ENCODE results near the gene A4GALT.

DNA sequence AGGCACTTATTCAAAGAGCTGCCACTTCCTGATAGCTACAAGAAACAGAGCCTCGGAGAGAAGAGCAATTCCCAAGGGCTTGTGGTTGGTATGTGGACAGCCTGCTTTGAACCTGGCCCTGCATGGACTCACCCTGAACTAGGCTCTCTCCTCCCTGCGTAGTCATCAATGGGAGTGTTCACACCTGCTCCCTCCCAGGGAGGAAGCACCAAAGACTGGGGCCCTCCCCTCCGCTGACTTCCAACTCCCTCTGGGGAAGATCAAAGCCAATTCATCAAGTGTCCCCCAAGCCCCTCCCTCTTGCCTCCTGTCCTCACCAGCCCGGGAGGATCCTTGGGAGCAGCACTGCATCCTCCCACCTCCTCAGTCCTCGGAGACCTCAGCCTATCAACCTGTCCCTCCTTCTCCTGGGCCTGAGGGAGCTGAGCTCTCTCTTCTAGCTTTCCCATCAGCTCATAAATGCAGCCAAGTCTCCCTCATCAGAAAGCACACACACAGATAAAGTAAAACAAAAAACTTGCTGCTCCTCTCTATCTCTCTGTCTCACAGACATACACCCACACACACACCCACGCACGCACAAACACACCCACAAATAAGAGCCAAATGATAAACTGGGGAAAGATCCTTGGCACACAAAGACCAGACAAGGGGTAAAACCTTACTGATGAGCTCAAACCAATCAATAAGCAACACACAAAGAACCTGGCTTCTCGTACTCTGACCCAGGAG lies 3.3 kb downstream of the A4GALT start:
- TF ChIP-seq, protein P1, sequence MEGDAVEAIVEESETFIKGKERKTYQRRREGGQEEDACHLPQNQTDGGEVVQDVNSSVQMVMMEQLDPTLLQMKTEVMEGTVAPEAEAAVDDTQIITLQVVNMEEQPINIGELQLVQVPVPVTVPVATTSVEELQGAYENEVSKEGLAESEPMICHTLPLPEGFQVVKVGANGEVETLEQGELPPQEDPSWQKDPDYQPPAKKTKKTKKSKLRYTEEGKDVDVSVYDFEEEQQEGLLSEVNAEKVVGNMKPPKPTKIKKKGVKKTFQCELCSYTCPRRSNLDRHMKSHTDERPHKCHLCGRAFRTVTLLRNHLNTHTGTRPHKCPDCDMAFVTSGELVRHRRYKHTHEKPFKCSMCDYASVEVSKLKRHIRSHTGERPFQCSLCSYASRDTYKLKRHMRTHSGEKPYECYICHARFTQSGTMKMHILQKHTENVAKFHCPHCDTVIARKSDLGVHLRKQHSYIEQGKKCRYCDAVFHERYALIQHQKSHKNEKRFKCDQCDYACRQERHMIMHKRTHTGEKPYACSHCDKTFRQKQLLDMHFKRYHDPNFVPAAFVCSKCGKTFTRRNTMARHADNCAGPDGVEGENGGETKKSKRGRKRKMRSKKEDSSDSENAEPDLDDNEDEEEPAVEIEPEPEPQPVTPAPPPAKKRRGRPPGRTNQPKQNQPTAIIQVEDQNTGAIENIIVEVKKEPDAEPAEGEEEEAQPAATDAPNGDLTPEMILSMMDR (conservative IDR thresholded peaks at IDR 0.05 in 1 of 2, IDR thresholded peaks at IDR 0.05 in 1 of 2; ENCODE audit: extremely low read depth in 1 of 2, insufficient read depth in 1 of 2, low read depth in 1 of 2, low read length in 2 of 2) = no peak
- no peak for TF ChIP-seq EZH2 (IDR thresholded peaks at IDR 0.05; ENCODE audit: borderline replicate concordance, low read length)
